ENCODE data around the gene COA5.

Gene COA5

DNA sequence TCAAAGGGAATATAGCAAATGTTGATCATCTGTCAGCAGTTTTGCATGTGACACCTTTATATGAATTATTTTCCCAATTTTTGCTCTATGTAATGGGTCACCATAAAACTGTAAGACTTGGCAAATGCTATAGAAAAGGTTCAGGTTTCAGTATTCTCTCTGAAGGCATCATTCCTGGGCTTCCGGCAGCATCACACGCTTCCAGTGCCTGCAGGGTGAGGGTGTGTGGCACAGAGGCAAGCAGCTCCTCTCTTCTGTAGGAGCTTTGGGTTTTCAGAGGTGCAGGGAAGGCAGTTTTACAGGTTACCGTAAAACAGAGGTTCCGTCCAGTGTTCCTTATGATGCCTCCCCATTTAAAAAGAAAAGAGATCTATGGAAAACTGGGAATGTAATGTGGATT, 18.8 kb downstream of the COA5 start:
- no peak for DNase-seq (ENCODE audit: low read depth)
- TF ChIP-seq, protein P1, sequence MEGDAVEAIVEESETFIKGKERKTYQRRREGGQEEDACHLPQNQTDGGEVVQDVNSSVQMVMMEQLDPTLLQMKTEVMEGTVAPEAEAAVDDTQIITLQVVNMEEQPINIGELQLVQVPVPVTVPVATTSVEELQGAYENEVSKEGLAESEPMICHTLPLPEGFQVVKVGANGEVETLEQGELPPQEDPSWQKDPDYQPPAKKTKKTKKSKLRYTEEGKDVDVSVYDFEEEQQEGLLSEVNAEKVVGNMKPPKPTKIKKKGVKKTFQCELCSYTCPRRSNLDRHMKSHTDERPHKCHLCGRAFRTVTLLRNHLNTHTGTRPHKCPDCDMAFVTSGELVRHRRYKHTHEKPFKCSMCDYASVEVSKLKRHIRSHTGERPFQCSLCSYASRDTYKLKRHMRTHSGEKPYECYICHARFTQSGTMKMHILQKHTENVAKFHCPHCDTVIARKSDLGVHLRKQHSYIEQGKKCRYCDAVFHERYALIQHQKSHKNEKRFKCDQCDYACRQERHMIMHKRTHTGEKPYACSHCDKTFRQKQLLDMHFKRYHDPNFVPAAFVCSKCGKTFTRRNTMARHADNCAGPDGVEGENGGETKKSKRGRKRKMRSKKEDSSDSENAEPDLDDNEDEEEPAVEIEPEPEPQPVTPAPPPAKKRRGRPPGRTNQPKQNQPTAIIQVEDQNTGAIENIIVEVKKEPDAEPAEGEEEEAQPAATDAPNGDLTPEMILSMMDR (IDR thresholded peaks at IDR 0.05; ENCODE audit: insufficient read depth, low read depth, low read length, missing control alignments), result no peak

DNA sequence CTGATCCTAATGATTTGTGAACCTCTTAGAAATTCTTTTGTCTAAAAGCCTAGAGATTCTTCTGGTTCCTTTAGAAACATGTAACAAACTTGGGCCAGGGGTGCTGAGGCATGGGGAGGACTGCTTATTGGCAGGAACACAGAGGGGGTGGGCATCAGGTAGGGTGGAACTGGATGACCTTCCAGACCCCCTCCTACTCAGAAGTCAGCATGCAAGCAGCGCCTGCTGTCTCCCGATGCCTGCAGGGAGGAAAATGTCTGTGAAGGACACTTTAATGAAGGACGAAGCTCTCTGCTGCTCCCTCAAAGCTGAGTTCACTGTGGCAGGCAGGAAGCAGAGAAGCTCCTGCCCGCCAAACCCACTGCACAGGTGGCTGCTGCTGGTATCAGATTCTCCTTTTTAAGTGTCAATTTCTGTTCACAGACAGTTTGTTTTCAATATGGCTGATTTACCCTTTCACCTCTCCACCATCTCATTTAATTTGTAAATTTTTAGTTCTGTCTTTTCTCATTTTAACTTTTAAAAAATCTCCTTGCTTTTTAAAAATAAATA, 19.4 kb downstream of the COA5 start:
- TF ChIP-seq, protein P1 (IDR thresholded peaks at IDR 0.05; ENCODE audit: insufficient read depth, low read depth, low read length, missing control alignments), result no peak
- no peak overlapping the region for H3K4me3 ChIP-seq (ENCODE audit: low read length)
- DNase-seq (ENCODE audit: low read depth), result no peak

More for the DNA sequence above, 18.8 kb downstream of the COA5 start:
- no peak overlapping the region for H3K4me3 ChIP-seq (ENCODE audit: low read length)

DNA sequence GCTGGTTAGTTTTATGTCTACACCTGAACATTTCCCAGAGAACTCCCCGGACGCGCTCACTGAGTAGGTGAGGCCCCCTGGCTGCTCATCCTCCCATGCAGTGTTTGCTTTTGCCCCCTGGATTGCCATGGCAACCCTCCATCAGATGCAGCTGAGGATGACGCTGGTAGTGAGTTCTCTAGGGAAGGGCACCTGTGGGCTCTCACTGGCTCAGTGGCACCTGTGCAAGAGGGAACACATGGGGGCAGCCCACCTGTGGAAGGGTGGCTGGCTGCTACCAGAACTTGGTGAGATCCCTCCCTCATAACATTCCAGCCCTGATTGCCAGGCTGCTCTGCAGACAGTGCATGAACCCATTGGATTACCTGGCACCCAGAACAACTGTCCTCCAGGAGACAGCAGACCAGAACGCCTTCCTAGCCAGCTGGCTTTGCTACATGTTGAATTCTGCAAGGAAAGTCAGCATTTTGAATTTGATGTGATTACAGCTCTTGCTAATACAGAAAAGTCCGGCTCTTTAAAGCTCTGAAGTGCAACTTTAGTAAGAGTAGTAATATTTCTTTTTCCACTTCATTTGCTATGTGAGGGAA, 21.7 kb downstream of the COA5 start:
- TF ChIP-seq, protein P1 (IDR thresholded peaks at IDR 0.05; ENCODE audit: insufficient read depth, low read depth, low read length, missing control alignments), result no peak
- no peak overlapping the region for H3K4me3 ChIP-seq (ENCODE audit: low read length)
- no peak for DNase-seq (ENCODE audit: low read depth)

DNA sequence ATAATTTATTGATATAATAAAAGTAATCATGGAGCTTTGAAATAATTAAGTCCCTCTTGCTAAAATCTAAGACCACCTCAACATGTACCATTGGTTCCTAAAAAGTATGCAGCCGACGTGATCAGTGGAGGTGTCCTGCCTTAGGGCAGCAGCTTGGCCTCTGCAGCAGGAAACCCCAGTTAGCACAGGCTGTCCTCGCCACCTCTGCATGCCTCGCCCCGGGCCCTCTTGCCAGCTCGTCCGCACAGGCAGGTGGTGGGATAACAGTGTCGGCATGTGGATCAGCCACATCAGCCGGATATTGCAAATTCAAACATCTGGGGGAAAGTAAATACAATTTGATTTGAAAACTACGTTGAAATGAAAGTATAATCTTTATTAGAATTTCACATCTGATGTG, 22.9 kb downstream of the COA5 start:
- DNase-seq (ENCODE audit: low read depth), result no peak

DNA sequence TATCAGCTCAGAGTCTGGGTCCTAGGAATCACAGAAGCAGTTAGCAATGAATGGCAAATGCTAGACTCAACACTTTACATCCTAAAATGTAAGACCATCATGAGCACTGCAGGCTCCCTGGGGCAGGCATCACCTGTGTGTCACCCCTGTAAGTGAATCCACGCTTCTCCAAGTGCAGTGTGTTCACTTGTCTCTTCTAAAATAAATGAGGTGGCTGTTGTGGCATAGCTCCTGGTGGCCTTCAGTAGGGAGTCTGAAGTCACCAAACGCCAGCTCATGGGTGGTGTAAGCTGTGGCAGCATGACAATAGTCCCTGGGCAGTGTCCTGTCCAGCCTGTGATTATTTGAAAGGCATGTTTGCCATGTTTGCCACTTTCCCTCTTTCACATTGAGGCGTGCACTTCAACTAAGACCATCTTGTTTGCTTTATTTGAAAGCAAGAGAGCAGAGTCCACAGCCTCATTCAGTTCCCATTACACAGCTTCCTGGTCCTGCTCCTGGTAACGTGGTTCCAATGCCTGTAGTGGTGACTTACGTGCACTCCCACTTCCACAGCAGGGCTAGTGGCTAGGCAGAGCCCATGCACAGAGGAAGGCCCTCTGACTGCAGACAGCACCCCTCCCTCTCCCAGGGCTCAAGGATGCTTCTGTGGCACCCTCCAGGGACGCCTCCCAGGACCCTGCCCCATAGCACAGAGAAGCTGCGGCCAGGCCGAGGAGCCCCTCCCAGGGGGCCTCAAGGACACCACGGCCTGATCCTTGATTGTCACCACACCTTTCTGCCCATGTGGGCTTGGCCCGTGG, 24.3 kb downstream of the COA5 start:
- TF ChIP-seq, protein P1 (IDR thresholded peaks at IDR 0.05; ENCODE audit: insufficient read depth, low read depth, low read length, missing control alignments), result no peak
- no peak overlapping the region for H3K4me3 ChIP-seq (ENCODE audit: low read length)
- DNase-seq (ENCODE audit: low read depth), result no peak

More for the DNA sequence above, 22.9 kb downstream of the COA5 start:
- TF ChIP-seq, protein P1 (IDR thresholded peaks at IDR 0.05; ENCODE audit: insufficient read depth, low read depth, low read length, missing control alignments), result no peak
- H3K4me3 ChIP-seq (ENCODE audit: low read length), result no peak overlapping the region

DNA sequence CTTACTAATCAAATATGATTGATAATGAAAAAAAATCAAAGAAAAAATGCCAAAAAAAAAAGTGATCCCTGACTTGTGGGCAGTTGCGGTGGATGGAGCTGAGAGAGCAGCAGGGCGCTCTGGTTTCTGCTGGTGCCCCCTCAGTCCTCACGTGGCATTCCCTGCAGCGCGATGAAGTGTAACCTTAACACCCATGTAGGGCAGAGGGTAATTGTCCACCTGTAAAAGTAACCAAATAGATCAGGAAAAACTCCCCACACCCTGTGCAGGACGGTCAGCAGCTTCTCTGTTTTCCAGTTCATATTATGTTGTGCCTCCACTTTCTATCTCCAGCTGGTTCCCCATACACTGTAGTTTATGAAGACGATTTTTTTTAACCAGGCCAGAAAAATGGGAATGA, 25.0 kb downstream of the COA5 start:
- no peak overlapping the region for H3K4me3 ChIP-seq (ENCODE audit: low read length)
- TF ChIP-seq, protein P1 (IDR thresholded peaks at IDR 0.05; ENCODE audit: insufficient read depth, low read depth, low read length, missing control alignments), result no peak
- DNase-seq (ENCODE audit: low read depth), result no peak
